Adrenal gland (tissue), 5 donors: ENCODE data around the gene ROR2.

ENCODE experiments used
- CTCF ChIP-seq, 6 experiments: fragments of 450-650 bp in 4 of 6; fragments of 200-600 bp in 2 of 6; sonication (generic) in 1 of 6; IDR thresholded peaks; 1 replicate in 5 of 6; 2 replicates in 1 of 6; pipeline versions ENCODE4 v1.5.1 to v1.8.0; 2016 to 2021; ENCODE audit warnings: antibody characterized with exemption in 6 of 6, mild to moderate bottlenecking in 2 of 6, moderate library complexity in 1 of 6
- POLR2A ChIP-seq, 2 donors: fragments of 450-650 bp; IDR thresholded peaks; one replicate each; pipeline ENCODE4 v1.6.1; 2017; ENCODE audit warnings: antibody characterized with exemption in 2 of 2, mild to moderate bottlenecking in 2 of 2, moderate library complexity in 1 of 2
- donor health status: DM: no; HTN: no; CAD: no.

GRCh38 chr9:91787931-91788330 lies 162.1 kb downstream of the ROR2 start:
- no peak for TF ChIP-seq POLR2A (IDR thresholded peaks at IDR 0.05)
- TF ChIP-seq CTCF (IDR thresholded peaks at IDR 0.05), result no peak
